NCI-H2196 treated with DMSO at 0.1 percent for 48 hours (cell line): ENCODE results near the gene COG1.
A peak's percentile ranks its signal among the peaks of the same experiment; 100 is the strongest.

Experiments
- DNase-seq: peaks from one replicate; lab custom pipeline; 2025; ENCODE audit not compliant: unreplicated experiment; lab: John Stamatoyannopoulos, UW

Gene COG1

GRCh38 chr17:73166731-73167581, 25.9 kb upstream of the COG1 start:
- DNase-seq: no peak

GRCh38 chr17:73168667-73169066, 24.2 kb upstream of the COG1 start:
- no peak for DNase-seq

GRCh38 chr17:73170324-73170723, 22.5 kb upstream of the COG1 start:
- DNase-seq: no peak

GRCh38 chr17:73172252-73172651, 20.6 kb upstream of the COG1 start:
- DNase-seq: no peak

GRCh38 chr17:73174126-73174525, 18.7 kb upstream of the COG1 start:
- no peak for DNase-seq

DNA sequence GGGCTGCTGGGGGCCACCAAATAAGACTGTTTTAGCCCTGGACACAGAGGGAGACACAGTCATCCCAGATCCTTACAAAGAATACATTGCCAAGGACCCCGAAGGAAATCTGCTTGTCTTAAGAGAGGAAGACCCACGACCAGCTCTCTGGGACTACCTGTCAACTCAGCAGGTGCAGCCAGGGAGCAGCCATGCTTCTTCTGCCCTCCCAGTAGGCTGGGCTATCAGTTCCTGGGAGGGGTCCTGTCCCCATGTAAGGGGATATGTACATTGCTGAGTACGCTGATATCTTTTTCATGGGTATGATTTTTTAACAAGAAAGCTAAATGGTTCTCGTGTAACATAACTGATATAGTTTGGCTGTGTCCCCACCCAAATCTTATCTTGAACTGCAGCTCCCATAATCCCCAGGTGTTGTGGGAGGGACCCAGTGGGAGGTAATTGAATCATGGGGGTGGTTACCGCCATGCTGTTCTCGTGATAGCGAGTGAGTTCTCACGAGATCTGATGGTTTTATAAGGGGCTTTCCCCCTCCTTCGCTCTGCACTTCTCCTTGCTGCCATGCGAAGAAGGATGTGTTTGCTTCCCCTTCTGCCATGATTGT, 16.8 kb upstream of the COG1 start:
- no peak for DNase-seq

DNA sequence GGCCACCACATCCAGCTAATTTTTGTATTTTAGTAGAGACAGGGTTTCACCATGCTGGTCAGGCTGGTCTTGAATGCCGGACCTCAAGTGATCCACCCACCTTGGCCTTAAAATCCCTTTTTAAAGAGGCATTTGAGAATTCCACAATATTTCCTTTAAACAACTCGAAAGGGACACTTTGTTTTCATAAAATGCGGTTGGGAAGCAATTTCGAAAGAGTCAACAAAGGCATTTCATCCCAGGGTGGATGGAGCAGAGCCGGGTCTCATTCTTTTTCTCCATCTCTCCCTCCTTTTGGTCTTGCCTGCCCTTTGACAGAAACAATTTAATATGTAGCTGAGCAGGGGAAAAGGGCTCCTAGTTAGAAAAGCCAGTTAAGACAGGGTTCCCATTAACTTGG, 13.5 kb upstream of the COG1 start:
- no peak for DNase-seq

DNA sequence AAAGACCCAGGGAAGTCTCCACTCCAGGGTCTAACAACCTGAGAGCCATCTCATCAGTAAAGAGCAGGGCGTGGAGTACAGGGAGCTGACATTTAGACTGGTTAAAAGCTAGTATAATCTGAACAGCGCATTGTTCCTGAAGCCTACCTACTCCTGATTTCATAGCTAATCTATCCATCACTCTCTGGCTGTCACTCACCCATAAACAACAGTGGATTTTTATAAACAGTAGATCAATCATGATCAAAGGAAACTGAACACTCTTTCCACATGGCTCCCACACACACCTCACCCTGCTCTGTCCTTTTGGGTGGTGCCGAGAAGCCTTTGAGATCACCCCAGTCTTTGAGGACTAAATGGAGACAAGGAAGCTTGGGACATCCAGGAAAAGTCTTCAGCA, 13.0 kb upstream of the COG1 start:
- no peak for DNase-seq

DNA sequence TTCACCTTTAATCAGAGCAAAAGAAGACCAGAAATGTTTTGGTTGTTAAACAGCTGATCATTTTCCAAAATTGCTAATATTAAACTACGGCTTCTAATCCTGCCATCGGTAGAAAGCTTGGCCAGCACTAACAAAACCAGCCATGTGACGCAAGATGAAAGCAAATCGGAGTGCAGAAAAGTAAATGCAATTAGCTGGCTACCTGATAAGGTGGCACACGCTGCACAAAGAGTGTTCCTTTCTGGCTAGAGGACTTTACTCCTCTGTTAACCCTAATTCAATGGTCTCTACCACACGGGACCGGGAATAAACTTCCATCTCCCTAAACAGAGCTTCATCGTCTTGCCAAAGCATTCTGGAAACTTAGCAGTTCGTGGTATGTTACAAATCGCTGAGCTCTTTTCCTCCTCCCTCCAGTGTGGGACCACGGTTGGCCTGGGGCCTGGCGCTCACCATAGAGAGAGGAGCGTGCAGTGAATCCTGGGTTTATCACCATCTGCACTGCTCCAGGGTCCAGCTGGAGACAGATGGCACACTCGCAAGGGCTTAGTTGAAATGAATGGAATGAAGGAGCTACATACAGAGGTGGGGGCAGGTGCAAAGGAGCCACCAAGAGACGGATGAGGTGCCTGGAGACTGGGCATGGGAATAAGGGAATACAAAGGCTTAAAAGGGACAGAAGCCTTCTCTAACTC, 10.1 kb upstream of the COG1 start:
- DNase-seq: no peak

- DNase-seq: no peak
These were observed 8.5 kb upstream of the COG1 start for GRCh38 chr17:73184136-73184993.

DNA sequence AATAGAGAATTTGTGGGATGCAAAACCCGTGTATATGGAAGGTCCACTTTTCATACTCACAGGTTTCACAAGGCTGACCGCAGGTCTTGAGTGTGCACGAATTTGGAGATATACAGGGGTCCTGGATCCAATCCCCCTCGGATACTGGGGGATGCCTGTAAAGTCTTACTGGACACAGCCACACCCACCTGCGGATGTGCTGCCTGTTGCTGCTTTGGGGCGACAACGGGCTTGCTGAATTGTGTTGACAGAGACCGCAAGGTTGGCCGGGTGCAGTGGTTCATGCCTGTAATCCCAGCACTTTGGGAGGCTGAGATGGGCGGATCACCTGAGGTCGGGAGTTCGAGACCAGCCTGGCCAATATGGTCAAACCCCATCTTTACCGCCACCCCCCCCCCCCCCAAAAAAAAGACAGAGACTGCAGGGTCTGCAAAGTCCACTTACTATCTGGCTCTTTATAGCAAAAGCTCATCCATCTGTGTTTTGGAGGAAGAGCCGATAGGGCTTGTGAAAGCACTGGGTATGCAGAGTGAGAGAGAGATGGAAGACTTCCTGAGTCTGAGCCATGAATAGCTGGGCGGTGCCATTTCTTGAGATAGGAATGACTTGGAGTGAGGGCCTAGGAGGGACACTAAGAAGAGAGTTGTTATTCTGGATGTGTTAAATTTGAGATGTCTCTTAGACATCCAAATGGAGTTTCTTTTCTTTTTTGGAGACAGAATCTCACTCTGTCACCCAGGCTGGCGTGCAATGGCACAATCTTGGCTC, 6.4 kb upstream of the COG1 start:
- DNase-seq: no peak

- no peak for DNase-seq
These were observed 5.6 kb upstream of the COG1 start for GRCh38 chr17:73187203-73187769.

- DNase-seq: no peak
These were observed 4.8 kb upstream of the COG1 start for GRCh38 chr17:73188011-73188410.

- peak; percentile 71 for DNase-seq
These were observed 3.3 kb upstream of the COG1 start for GRCh38 chr17:73189417-73190099.

GRCh38 chr17:73191443-73192205, 1.2 kb upstream of the COG1 start:
- DNase-seq: peak; percentile 74

DNA sequence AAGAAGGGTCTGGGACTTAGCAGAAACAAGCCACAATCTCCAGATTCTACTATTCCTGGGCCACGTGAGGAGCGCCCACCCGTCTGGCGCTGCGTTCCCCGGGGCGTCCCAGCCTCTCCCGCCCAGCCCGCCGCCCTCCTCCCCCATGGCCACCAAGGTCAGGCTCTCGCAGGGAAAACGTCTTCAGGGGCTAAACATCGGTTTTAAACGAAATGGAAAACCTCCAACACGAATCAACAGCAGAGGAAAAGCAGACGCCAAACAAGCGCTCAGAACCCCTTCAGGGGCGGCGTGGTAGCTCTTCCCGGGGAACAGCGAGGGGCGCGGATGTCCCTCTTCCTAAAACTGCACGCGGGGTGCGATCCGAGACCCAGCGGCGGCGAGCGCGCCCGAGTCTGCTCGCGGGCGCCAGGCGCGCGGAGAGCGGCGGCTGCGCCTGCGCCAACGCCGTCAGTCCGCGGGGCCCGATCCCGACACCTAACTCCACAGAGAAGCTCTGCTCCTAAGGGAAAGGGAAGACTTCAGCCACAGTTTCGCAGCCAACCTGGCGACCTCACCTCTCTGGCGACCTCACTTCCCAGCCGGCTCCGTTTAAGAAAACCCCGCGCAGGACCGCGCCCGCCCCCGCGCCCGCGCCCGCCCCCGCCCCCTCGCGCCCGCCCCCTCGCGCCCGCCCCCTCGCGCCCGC, 505 bp upstream of the COG1 start:
- DNase-seq: peak; percentile 62

- no peak for DNase-seq
These were observed 1.8 kb downstream of the COG1 start for GRCh38 chr17:73194514-73195222.

GRCh38 chr17:73196500-73196899, 3.6 kb downstream of the COG1 start:
- DNase-seq: peak; percentile 77
